NT2/D1 (cell line): ENCODE measurements around the gene GMDS.

ENCODE experiments used
- DNase-seq: peaks from one replicate; pipeline ENCODE4 v3.0.0-alpha.2; 2011; ENCODE audit warnings: low read depth, low spot score
- H3K27me3 ChIP-seq: 2 replicates; pipeline ENCODE4 v1.6.0; 2011; ENCODE audit warnings: mild to moderate bottlenecking; ENCODE audit not compliant: insufficient read length, insufficient read depth
- H3K36me3 ChIP-seq: 2 replicates; pipeline ENCODE4 v1.6.1; 2011; ENCODE audit warnings: mild to moderate bottlenecking, low read length, mixed read lengths; ENCODE audit not compliant: insufficient read depth, insufficient read length
- H3K4me1 ChIP-seq: 2 replicates; pipeline ENCODE4 v1.5.1; 2011; ENCODE audit not compliant: insufficient read depth, insufficient read length
- H3K4me3 ChIP-seq: 2 replicates; pipeline ENCODE4 v1.5.1; 2011; ENCODE audit warnings: low read depth; ENCODE audit not compliant: insufficient read length
- H3K9ac ChIP-seq: 2 replicates; pipeline ENCODE4 v1.6.0; 2011; ENCODE audit warnings: low read depth; ENCODE audit not compliant: insufficient read length
- H3K9me3 ChIP-seq: 2 replicates; pipeline ENCODE4 v1.5.1; 2011; ENCODE audit warnings: mild to moderate bottlenecking, low read length; ENCODE audit not compliant: insufficient read depth
- SUZ12 ChIP-seq: IDR thresholded peaks from 2 replicates; pipeline ENCODE4 v1.6.1; 2011; ENCODE audit not compliant: insufficient read length, insufficient read depth; ENCODE audit errors: extremely low read depth
- YY1 ChIP-seq: IDR thresholded peaks from 2 replicates; pipeline ENCODE4 v1.6.1; 2011; ENCODE audit not compliant: insufficient read length, insufficient read depth
- ZNF274 ChIP-seq: IDR thresholded peaks from 2 replicates; pipeline ENCODE4 v1.6.1; 2011; ENCODE audit warnings: mild to moderate bottlenecking, low read depth, low read length

Gene GMDS

DNA sequence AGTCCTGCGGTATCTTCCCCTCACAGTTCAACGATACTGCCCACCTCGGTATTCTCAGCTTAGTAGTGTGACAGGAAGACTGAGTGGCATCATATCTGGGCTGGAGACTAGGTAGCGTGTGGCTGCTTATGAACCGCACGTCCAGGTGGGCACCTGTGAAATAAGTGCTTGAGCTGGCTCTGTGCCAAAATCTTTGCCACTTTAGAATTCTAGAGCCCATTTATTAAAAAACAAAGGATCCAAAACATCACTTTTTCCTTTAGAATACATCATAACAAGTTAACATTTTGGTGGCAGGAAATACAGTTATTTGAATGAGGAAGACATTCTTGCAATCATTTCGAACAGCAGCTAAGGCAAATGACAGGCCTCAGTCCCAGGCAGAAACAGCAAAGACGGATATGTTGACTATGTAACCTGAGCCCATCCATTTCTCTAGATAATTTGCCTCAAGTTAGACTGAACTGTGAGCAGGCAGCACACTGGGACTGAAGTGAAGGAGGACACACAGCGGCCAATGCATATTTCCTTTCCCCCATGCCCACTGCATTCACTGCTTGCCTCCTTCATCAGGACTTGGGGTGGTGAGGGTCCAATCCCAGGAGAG lies 136.6 kb downstream of the GMDS start:
- no peaks in the 10 kb centered on the region for H3K4me1 ChIP-seq
- TF ChIP-seq ZNF274 (no peak), YY1 (no peak), SUZ12 (no peak)

DNA sequence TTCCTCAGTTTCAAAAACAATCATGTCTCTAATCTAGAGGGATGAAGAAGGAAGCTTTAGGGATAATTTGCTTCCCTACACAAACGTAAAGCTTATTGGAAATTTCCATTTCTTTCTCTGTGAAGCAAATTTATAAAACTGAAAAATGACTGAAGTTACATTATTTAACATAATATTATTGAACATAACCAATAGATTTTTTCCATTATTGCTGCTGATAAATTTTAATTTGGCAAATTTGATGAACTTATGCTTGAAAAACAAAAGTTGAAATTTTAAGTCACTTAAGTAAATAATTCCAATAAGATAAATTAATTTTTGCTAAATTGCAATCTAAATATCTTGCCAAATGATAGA lies 140.9 kb downstream of the GMDS start:
- no peaks in the 10 kb centered on the region for H3K27me3 ChIP-seq
- H3K4me3 ChIP-seq = no peak overlapping the region
- no peak for DNase-seq
- H3K9ac ChIP-seq = no peak overlapping the region
- no peaks in the 10 kb centered on the region for H3K9me3 ChIP-seq
- H3K36me3 ChIP-seq = no peaks in the 10 kb centered on the region
- TF ChIP-seq YY1 (no peak), ZNF274 (no peak), SUZ12 (no peak)
- no peaks in the 10 kb centered on the region for H3K4me1 ChIP-seq

More for the DNA sequence above, 136.6 kb downstream of the GMDS start:
- H3K9me3 ChIP-seq = no peaks in the 10 kb centered on the region
- DNase-seq = no peak
- no peaks in the 10 kb centered on the region for H3K27me3 ChIP-seq
- H3K36me3 ChIP-seq = no peaks in the 10 kb centered on the region
- no peak overlapping the region for H3K4me3 ChIP-seq
- no peak overlapping the region for H3K9ac ChIP-seq

DNA sequence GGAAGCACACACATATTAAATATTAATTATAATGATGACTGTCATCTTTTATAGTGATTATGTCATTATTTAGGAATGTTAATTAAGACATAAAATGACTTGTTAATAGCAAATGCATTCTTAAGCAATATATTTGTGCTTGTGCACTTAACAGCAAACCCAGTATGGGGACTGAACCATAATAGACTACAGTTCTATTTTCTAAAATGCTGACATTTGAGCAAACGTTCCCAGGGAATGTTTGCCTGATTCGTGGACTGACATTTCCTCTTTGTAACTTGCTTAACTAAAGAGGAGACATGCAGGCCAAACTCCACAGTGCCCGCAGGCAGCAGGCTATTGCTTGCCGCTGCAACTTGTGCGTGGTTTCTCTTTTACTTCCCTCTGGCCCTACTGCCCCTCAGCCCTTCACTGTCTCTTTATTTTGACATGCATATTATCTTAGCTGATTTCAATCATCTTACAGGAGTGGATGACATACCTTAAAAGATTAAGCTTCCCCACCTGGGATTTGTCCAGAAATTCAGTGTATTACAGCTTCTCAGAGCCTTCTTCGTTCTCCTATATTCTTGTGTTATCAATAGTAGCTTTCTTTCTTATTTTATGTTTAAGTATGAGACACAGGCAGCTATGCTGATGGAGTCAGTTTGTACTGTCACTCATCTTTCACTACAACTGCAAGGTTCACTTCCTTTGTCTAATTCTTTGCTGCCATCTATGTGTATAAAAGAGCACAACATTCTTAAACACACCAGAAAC lies 141.5 kb downstream of the GMDS start:
- H3K9me3 ChIP-seq = no peaks in the 10 kb centered on the region
- H3K36me3 ChIP-seq = no peaks in the 10 kb centered on the region
- TF ChIP-seq SUZ12 = no peak
- no peak for TF ChIP-seq YY1
- no peak for TF ChIP-seq ZNF274
- no peaks in the 10 kb centered on the region for H3K27me3 ChIP-seq
- no peak for DNase-seq
- no peak overlapping the region for H3K4me3 ChIP-seq
- H3K9ac ChIP-seq = no peak overlapping the region
- H3K4me1 ChIP-seq = no peaks in the 10 kb centered on the region

DNA sequence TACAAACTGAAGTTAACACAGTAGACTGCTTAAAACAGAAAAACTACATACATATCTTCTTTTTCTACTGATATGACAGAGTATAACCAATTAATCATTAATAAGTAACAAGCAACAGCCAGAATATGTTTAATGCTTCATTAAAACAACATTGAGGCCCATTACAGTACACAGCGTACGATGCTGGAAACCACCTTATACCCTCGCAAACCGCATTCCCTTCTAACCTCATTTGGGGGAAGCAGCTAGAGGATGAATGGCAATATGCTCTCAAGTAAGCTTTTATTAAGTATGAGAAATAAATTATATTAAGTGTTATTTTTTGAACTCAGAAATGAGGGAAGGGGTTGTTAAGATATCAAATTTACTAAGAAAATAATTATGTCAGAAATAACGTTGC lies 142.4 kb downstream of the GMDS start:
- no peaks in the 10 kb centered on the region for H3K4me1 ChIP-seq
- H3K9ac ChIP-seq = no peak overlapping the region
- no peaks in the 10 kb centered on the region for H3K36me3 ChIP-seq
- DNase-seq = no peak
- H3K27me3 ChIP-seq = no peaks in the 10 kb centered on the region
- TF ChIP-seq ZNF274 (no peak), SUZ12 (no peak), YY1 (no peak)
- no peak overlapping the region for H3K4me3 ChIP-seq
- H3K9me3 ChIP-seq = no peaks in the 10 kb centered on the region

DNA sequence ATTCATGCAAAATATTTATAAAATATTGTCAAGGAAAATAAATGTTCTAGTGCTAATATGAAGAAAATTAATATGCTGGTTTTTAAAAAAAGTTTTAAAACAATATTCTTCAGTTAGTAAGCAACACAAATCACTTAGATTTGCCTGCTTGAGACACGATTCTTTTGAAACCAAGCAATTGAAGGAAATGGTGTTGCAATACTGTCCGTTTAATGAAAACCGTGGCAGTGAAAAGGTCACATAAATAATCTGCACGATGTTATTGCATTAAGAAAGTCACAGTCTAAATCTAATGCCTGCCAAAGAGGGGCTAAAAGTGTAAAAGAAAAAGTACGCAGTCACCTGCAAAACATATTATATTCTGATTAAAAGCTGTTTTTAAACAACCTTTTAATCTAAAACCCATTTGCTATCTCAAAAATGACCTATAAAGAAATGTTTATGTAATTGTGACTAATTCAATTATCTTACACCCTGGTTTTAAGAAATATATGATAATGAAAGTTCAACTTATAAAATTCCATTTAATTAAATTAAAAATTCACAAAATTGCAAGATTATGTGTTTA lies 143.0 kb downstream of the GMDS start:
- no peaks in the 10 kb centered on the region for H3K4me1 ChIP-seq
- no peak for DNase-seq
- no peaks in the 10 kb centered on the region for H3K9me3 ChIP-seq
- H3K9ac ChIP-seq = no peak overlapping the region
- H3K4me3 ChIP-seq = no peak overlapping the region
- H3K36me3 ChIP-seq = no peaks in the 10 kb centered on the region
- no peak for TF ChIP-seq YY1
- no peak for TF ChIP-seq SUZ12
- TF ChIP-seq ZNF274 = no peak
- no peaks in the 10 kb centered on the region for H3K27me3 ChIP-seq

DNA sequence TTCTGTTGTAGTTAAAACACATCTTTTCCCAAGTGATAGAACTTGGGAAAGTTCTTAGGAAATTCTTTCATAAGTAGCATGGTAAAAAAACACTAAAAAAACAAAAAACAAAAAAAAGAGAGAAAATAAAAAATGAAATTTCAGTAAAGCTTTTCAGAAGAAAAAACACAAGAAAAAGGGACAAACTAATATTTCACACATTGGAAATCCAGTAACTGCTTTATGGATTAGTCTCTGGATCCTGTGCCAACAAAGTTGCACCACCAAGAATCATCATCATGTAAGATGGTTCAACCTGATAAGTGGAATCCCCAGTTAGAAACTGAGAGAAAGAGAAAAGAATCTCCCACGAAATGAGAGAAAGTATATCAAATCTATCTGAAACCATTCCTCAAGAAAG lies 144.2 kb downstream of the GMDS start:
- TF ChIP-seq SUZ12 (no peak), YY1 (no peak), ZNF274 (no peak)
- Histone ChIP-seq H3K4me1 (no peaks in the 10 kb centered on the region), H3K9ac (no peak overlapping the region), H3K4me3 (no peak overlapping the region), H3K27me3 (no peaks in the 10 kb centered on the region), H3K36me3 (no peaks in the 10 kb centered on the region), H3K9me3 (no peaks in the 10 kb centered on the region)
- no peak for DNase-seq

DNA sequence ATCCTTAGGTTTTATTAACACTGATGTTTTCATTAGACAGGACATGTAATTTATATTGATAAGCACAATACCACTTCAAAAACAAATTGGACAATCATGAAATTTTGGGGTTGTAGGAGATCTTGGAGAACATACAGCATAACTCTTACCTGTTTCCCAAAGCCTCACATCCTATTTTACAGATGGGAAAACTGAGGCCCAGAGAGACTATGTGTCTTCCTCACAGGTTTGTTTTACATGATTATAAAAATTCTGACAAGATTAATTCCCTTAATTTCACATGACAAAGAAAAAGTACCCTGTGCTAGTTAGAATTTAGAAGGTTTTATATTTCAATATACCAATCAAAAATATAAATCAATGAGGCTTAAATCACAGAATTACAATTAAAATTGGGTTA lies 145.5 kb downstream of the GMDS start:
- no peak for DNase-seq
- H3K9me3 ChIP-seq = no peaks in the 10 kb centered on the region
- no peak overlapping the region for H3K9ac ChIP-seq
- H3K4me1 ChIP-seq = no peaks in the 10 kb centered on the region
- no peak overlapping the region for H3K4me3 ChIP-seq
- H3K27me3 ChIP-seq = no peaks in the 10 kb centered on the region
- TF ChIP-seq ZNF274 = no peak
- TF ChIP-seq SUZ12 = no peak
- TF ChIP-seq YY1 = no peak
- no peaks in the 10 kb centered on the region for H3K36me3 ChIP-seq
